Spleen (tissue), 7 donors: ENCODE measurements around the gene BTAF1.

Experiments
- CTCF ChIP-seq, 11 experiments: fragments of 200-600 bp in 7 of 11; fragments of 450-650 bp in 4 of 11; sonication (generic) in 4 of 11; IDR thresholded peaks in 8 of 11; conservative IDR thresholded peaks in 3 of 11; 1 replicate in 7 of 11; 2 replicates in 4 of 11; pipeline versions ENCODE4 v1.4.0 to v1.8.0; 2016 to 2021; ENCODE audit warnings: antibody characterized with exemption in 11 of 11, inconsistent platforms in 4 of 11, mild to moderate bottlenecking in 1 of 11
- POLR2A ChIP-seq, 3 donors: fragments of 450-650 bp; IDR thresholded peaks; one replicate each; pipeline ENCODE4 v1.5.1; 2017; ENCODE audit warnings: antibody characterized with exemption in 3 of 3, mild to moderate bottlenecking in 1 of 3
- POLR2AphosphoS5 ChIP-seq, 3 donors: sonication (generic); formaldehyde crosslinking; IDR thresholded peaks; one replicate each; pipeline ENCODE4 v1.5.1; 2017; ENCODE audit warnings: antibody characterized with exemption in 3 of 3
- donor health status: DM: no; HTN: no; CAD: no; lungs with moderate emphysema.
- donor health status: DM: no; HTN: no; CAD: no.
- donor health status: DM: no; HTN: no; CAD: no.

- TF ChIP-seq CTCF (IDR thresholded peaks at IDR 0.05 in 8 of 11, conservative IDR thresholded peaks at IDR 0.05 in 3 of 11) (no peak), POLR2A (IDR thresholded peaks at IDR 0.05) (no peak), POLR2AphosphoS5 (IDR thresholded peaks at IDR 0.05) (no peak)
Measured at GRCh38 chr10:91875156-91875555, 48.4 kb upstream of the BTAF1 start.
